NCI-H2227 (cell line): Measurements from ENCODE around the gene LRRC52.
A peak's percentile ranks its signal among the peaks of the same experiment; 100 is the strongest.

Experiments
- DNase-seq: peaks from one replicate; lab custom pipeline; 2025; ENCODE audit not compliant: unreplicated experiment; lab: John Stamatoyannopoulos, UW

The LRRC52 gene

DNA sequence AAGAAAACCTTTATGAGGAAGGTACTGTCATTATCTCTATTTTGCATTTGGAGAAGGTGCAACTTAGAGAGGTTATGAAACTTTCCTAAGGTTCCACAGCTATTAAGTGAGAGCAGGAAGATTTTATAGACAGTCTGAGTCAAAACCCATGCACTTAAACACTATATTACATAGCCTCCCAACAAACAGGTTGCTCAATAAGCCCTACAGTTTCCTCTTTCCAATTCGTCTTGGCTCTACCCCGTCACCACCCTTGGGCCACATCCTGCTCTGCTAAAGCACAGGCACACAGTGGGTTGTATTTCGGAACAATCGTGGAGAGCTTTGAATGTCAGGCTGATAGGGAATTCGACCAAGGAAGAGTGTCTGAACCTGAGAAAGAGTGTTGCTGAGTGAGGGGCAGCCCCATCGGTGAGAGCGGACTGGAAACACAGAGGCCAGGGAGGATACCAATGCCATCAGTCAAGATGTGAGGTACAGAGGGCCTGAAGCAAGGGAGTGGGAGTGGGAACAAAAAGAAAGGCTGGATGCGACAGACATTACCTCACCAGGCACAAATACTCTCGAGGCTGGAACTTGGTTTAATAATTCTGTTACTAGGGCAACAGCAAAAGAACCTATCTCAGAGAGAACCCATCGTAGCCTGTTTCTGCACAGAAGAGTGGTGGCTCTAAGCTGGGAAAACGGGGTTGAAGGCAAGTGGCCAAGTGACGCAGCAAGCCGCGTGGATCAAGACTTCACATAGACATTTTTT lies 6.3 kb upstream of the LRRC52 start:
- no peak for DNase-seq

- no peak for DNase-seq
Observed at GRCh38 chr1:165539306-165539705, 4.5 kb upstream of the LRRC52 start.

- no peak for DNase-seq
Observed at GRCh38 chr1:165539908-165540307, 3.9 kb upstream of the LRRC52 start.

DNA sequence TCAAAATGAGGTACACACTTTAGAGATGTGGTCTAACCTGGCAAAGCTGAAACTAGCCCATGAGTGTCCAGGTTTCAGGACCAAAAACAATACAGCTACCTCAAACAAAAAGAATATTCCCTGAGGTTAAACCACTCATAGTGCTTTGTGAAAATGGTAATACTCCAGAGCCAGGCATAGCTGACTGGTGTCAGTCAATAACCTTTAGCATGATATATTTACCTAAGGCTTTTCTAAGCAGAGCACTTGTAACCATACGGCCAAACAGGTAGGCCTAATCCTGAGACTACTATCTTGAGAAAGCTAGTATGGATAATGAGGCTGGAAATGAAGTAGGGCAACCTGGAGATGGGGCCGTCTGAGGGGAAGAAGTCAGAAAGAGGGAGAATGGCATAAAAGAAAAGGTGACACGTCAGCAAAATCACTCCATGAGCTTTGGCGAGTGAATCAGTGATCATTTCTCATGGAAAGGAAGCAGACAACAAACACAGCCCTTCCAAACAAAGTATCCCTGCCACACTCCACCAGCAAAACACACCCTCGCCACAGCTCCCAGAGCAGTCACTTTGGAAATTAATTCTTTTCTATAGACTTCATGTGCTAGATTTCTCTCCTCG lies 1.7 kb upstream of the LRRC52 start:
- no peak for DNase-seq

DNA sequence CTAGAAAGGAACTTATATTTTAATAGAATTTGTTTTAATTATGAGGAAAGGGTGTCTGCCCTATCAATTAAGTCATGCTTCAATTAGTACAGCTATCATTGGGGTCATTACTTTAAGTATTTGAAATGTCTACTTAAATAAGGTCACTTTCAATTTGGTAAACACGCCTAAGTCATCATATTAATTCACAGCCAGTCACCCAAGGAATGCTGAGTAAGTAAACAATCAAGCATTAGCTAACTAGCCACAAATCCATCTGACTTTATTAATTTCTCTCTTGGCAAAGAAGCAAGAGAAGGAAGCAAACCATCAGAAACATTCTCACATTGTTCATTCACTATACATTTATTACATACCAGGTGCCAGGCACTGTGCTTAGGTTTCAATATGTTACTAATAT lies 1.2 kb upstream of the LRRC52 start:
- DNase-seq = no peak

- DNase-seq = no peak
Observed at GRCh38 chr1:165544996-165545395, 1.2 kb downstream of the LRRC52 start.

- DNase-seq = no peak
Observed at GRCh38 chr1:165545974-165546373, 2.2 kb downstream of the LRRC52 start.

GRCh38 chr1:165549973-165550372 lies 6.2 kb downstream of the LRRC52 start:
- DNase-seq = no peak

DNA sequence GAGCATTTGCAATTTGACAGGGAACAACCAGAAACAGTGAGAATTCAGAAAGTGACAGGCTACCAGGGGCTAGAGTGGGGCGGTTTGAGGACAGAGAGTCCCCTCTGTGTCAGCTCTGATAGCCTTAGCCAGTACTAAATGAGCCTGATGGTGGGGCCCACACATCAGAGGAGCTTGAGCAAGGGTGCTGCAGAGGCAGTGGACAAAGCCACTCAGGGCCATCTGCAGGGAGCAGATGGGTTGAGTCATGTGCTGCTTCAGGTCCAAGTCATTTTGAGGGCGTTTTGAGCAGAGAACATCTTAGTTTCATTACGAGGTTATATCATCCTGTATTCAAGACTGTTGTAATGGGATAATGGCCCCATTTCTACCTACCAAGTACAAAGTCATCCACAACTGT lies 7.7 kb downstream of the LRRC52 start:
- no peak for DNase-seq

- DNase-seq = no peak
Observed at GRCh38 chr1:165560883-165561656, 17.3 kb downstream of the LRRC52 start.

DNA sequence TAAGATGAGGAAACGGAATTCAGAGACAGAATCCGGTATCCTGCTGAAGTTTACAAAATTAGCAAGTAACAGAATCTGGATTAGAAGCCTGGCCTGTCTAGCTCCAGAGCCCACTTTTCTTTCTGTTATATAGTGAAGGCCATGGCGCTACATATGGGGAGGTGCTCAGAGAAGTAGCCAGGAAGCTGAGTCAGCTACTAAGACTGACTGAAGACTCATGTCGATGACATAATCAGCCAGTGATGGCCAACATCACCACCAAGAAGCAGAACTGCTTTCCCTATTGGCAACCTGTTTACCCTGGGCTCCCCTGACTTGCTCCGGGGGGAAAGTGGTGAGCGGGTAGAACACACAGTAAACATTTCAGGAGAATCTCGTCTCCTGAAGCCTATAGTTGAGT lies 18.8 kb downstream of the LRRC52 start:
- DNase-seq = no peak

DNA sequence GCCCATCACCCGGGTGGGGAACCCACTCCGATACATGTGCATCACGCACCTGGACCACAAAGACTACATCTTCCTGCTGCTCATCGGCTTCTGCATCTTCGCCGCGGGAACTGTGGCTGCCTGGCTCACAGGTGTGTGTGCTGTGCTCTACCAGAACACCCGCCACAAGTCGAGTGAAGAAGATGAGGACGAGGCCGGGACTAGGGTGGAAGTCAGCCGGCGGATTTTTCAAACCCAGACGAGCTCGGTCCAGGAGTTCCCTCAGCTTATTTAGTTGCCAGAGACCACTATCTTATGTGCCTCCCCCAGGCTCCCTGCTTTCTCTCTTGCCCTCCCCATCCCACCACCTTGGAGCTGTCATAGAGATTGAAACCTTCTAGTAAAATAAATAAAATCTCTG lies 19.8 kb downstream of the LRRC52 start:
- DNase-seq = no peak

DNA sequence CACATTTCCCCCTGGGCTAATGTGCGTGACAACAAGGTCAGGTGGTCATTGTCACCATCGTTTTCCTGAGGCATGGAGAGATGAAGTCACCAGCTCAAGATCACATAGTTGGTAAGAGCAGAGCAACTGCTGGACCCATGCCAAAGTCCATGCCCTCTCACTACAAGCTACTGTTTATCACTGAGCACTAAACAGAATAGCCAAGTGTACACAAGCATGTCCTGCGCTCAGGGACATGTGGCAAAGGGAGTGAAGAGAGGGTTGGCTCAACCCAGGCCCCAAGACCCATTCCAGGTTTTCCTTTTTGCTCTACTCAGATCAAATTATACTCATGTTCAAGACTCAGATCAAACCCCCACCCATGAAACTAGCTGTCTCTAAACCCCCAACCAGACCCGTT lies 20.8 kb downstream of the LRRC52 start:
- DNase-seq = no peak

- DNase-seq = no peak
Observed at GRCh38 chr1:165565751-165566490, 22.1 kb downstream of the LRRC52 start.

GRCh38 chr1:165570078-165570477 lies 26.3 kb downstream of the LRRC52 start:
- DNase-seq = no peak

DNA sequence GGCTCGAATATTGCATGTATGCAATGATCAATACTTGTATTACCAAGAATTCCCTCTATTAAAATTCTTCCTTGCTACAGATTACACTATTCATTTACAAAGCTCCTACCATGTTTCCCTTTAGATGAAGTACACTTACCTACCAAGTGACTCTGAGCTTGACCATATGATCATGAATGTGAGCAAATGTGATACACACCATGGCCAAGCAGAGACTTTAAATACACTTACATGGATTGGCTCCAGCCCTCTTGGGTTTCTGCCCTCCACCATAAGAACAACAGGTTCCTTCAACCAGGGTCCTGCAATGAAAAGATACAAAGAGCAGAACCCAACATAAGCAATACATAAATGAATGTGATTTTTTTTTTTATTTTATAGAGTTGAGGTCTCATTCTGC lies 30.0 kb downstream of the LRRC52 start:
- DNase-seq = no peak

GRCh38 chr1:165574295-165574694 lies 30.5 kb downstream of the LRRC52 start:
- no peak for DNase-seq

DNA sequence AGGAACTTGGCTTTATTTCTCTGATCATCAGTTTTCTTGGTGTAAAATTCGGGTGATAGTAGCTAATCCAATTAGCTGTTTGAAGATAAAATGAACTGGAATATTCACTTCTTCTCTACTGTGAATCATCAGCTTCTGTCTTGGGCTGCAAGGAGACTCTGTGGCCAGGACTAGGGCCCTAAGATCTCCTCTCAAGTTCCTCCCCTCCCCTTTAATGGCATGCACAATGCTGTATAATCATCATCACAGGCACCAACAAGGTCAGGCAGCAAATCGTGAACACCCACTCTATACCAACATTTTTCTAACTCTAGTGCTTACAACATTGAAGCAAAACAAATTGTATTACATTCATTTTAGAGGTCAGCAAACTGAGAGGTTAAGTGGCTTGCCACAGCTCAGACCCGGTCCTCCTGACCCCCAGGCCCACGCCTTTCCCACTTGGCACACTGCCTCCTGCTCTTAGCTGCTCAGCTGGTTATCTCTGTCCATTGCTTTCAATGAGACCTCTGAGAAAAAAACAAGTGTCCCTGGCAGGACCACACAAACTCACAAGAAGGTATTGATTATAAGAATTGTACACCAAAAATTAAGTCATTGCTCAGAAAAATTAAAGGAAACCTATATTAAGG lies 31.8 kb downstream of the LRRC52 start:
- peak; percentile 52 for DNase-seq

GRCh38 chr1:165576536-165576935 lies 32.7 kb downstream of the LRRC52 start:
- no peak for DNase-seq

DNA sequence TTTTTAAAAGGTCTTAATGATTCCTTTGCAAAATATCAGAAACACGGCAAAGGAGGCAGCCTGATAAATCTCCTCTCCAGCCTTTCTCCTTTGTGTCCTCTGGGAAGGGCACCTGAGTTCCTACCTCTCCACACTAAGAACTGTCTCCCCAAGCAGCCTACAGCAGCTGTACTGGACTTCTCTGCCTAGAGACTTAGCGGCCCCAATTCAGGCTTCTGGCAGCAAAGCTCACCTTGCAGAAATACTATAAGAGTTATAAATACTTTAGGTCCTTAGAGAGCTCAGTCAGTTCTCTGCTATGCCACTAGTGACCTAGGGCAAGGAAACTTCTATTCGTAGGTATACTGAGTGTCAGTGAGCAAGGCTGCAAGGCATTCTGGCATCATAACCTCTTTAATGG lies 33.9 kb downstream of the LRRC52 start:
- no peak for DNase-seq
